GM12892 (cell line): ENCODE data around the gene ARID1B.

Experiments used
- DNase-seq: peaks from one replicate; pipeline ENCODE4 v3.0.0; 2011; ENCODE audit not compliant: insufficient read length
- FAIRE-seq: peaks from 2 replicates; lab custom pipeline; 2011; peaks lifted over from hg19 to GRCh38; lab: Jason Lieb, UNC
- POLR2A ChIP-seq: IDR thresholded peaks from 2 replicates; pipeline ENCODE4 v1.6.1; 2011; ENCODE audit warnings: low read depth, low read length, control low read depth
- POLR2AphosphoS5 ChIP-seq: IDR thresholded peaks from 2 replicates; pipeline ENCODE4 v1.6.1; 2011; ENCODE audit warnings: low read depth, low read length, control low read depth
- TAF1 ChIP-seq: IDR thresholded peaks from 2 replicates; pipeline ENCODE4 v1.6.1; 2011; ENCODE audit warnings: low read depth, mild to moderate bottlenecking, control low read depth, low read length, borderline replicate concordance

Gene ARID1B

DNA sequence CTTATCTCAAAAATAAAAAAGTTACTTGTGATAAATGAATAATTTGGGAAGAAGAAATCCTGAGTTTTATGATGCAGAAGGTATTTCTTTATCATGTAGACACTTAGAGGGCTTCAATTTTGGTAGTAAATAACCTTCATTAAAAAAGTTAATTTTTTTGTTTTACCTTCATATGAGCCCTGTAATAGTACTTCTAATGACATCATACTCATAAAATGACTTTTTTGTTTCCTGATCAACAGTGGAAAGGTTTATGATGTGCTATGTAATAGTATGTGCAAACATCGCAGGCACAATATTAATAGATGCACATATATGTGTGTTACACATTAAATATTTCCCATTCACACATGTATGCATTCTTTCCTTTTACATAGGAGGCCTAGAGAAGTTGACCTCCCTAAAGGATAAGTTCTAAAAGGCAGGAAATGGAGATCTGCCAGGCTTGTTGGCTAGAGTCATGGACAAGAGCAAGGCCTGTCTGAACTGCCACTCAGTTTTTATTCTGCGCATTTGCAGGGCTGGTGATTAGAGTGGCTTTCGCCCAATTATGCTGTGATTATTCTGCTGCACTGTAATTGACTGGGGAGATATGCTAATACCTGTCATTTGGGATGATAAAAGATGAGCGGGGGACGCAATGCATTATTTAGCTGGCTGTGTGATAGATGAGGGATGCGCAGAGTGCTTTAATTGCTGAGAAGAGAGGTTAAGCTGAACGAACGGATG lies 273.5 kb downstream of the ARID1B start:
- peak; percentile 77 for FAIRE-seq
- DNase-seq, result no peak
- no peak for TF ChIP-seq POLR2AphosphoS5
- no peak for TF ChIP-seq POLR2A

DNA sequence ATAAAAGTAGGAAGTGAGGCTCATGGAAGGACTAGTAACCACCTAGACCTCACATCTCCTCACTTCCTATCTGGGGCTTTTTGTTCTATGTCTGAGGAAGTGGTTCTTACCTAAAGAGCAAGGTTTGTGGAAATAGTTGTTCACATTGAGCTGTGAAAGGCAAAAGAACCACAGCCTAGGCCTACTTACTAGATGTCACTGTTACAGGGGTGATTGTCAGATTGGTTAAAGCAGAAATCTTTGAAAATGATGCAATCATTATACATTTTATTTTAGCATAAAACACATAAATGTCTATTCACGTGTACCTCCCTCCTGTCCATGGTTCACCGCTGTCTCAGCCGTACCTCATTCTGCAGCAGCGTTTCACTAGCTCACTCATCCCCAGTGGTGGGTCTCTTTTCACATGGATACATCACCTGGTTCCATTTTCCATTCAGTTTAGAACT lies 277.4 kb downstream of the ARID1B start:
- FAIRE-seq (no peak), DNase-seq (no peak)
- no peak for TF ChIP-seq TAF1
- TF ChIP-seq POLR2AphosphoS5, result no peak
- no peak for TF ChIP-seq POLR2A

- no peak for DNase-seq
- no peak for TF ChIP-seq POLR2A
- TF ChIP-seq TAF1, result no peak
- TF ChIP-seq POLR2AphosphoS5, result no peak
- FAIRE-seq, result no peak
These were observed 278.7 kb downstream of the ARID1B start for GRCh38 chr6:157055863-157056262.

DNA sequence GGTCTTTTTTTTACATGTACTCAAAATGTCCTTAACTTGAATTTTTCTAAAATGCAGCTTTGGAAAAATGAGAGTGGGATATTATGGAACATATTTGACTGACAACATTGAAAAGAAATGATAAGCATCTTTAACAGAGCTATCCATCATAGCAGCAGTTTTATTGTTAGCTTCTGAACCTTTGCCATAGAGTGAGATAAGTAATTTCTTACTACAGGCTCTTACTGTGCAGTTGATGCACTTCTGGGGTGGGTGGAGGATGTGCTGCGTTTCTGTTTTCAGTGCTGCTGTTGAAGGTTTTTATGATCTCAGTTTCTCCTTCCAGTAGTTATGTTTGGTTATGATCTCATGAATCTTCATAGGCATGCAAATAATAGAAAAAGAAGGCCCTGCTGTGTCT lies 279.1 kb downstream of the ARID1B start:
- TF ChIP-seq TAF1 (no peak), POLR2A (no peak), POLR2AphosphoS5 (no peak)
- FAIRE-seq, result no peak
- DNase-seq, result no peak

GRCh38 chr6:157058574-157058973 lies 281.4 kb downstream of the ARID1B start:
- no peak for TF ChIP-seq POLR2A
- no peak for TF ChIP-seq TAF1
- TF ChIP-seq POLR2AphosphoS5, result no peak
- DNase-seq, result no peak
- no peak for FAIRE-seq

DNA sequence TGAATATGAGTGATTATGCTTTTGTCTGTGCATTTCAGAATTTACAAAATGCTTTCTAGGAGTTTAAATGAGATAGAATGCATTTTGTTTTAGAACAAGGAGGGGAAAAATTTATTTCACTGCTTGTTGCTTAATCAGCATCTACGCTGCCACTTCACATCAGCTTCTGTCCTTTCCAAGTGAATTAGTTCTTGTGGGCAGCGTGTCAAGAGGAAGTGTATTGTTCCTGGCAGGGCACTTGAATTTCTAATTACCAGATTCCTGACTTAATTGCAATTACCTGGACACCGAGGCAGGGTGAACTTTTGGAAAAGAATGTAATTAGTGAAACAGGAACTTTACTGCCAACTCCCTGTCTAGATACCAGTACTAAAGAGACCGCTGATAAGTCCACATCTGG lies 282.6 kb downstream of the ARID1B start:
- DNase-seq, result no peak
- TF ChIP-seq POLR2AphosphoS5, result no peak
- no peak for TF ChIP-seq TAF1
- TF ChIP-seq POLR2A, result no peak
- FAIRE-seq, result no peak

DNA sequence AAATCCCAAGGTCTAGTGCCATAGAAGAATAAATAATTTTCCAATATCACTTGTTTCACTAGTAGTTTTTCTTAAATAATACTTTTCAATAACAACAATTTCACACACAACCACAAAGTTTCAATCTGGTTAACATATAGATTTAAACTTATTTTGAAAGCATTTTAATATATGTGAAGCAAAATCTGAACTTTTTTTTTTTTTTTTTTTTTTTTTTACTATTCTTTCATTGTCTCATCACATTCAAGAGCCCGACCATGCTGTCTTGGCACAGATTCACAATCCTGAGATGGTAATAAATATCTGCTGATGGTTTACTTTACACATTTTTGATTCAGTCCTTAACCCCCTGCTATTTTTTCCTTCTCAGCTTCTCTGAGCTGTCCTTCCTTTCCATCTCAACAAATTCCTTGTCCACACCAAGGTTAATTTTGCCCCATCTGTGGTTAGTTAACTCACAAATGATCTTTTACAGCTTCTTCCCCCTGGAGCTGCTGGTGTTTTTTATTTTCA lies 283.3 kb downstream of the ARID1B start:
- DNase-seq, result no peak
- no peak for TF ChIP-seq POLR2AphosphoS5
- TF ChIP-seq TAF1, result no peak
- no peak for TF ChIP-seq POLR2A
- FAIRE-seq, result no peak

GRCh38 chr6:157061770-157062594 lies 284.8 kb downstream of the ARID1B start:
- no peak for TF ChIP-seq POLR2AphosphoS5
- no peak for TF ChIP-seq POLR2A
- TF ChIP-seq TAF1, result no peak
- no peak for FAIRE-seq
- no peak for DNase-seq

GRCh38 chr6:157063176-157063905 lies 286.2 kb downstream of the ARID1B start:
- FAIRE-seq (no peak), DNase-seq (no peak)
- TF ChIP-seq POLR2A, result no peak
- no peak for TF ChIP-seq POLR2AphosphoS5
- TF ChIP-seq TAF1, result no peak

GRCh38 chr6:157063923-157064322 lies 286.7 kb downstream of the ARID1B start:
- TF ChIP-seq POLR2AphosphoS5 (peak; percentile 22; the same call in 1 of the 2 replicates), TAF1 (no peak)
- FAIRE-seq, result no peak
- no peak for DNase-seq

DNA sequence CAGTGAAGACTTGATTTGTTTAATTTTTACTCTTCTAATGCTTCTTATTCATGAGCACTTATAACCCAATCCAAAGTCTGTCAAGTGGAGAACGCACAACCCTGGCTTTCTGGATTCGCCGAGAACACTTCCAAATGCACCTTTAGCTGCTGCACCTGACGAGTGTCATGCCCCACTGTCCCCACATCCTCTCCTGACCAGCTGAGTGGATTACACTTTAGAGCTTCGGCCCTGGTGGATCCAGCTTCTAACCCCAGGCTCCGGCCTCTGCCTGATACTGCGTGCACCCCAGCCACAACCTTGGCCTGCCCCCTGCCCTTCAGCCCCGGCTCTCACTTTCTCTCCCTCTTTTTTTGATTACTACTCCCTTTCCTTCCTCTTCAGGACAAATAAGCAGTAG lies 287.3 kb downstream of the ARID1B start:
- no peak for DNase-seq

GRCh38 chr6:157065366-157065765 lies 288.2 kb downstream of the ARID1B start:
- no peak for DNase-seq
- TF ChIP-seq POLR2AphosphoS5 (no peak), POLR2A (no peak), TAF1 (no peak)
- no peak for FAIRE-seq

More for the DNA sequence above, 287.3 kb downstream of the ARID1B start:
- TF ChIP-seq TAF1 (no peak), POLR2A (no peak), POLR2AphosphoS5 (no peak)
- FAIRE-seq, result no peak
